Measurements from ENCODE around the gene FAM50B.

FAM50B gene

DNA sequence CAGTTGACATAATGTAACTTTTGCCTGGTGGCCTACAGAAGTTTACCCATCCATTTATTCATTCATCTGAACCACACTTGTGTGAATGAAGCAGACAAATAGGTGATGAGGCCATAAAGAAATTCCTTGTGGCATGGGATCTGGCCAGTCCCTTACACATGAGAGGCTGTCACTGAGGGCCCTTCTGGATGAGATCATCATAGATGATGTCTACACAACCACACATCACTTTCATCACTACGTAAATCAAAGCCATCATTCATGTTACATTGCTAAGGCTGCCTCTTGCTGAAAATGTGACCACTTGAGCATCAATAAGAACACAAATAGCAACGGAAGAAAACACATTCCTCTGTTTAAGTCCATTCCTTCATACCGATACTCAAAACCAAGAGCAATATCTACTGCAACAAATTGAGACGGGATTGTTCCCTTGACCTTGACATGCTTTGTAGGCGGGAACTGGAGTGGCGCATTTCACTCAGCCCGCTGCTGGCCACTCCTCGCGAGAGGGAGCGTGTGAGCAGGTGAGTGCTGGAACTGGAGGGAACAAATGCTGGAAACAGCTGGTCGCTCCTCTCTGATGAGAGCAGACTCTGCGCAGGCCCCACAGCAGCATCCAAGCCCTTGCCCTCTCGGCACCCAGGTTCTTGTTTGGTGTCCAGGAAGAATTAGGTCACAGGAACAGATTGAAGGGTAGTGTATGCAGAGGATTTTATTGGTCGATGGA is 49.3 kb downstream of the FAM50B start:
- H3K4me3 ChIP-seq (ENCODE audit: control insufficient read depth, low read depth, low read length) = no peak overlapping the region
- no peak for TF ChIP-seq CTCF (IDR thresholded peaks at IDR 0.05; ENCODE audit: control insufficient read depth, insufficient read depth, low read depth, low read length, missing control alignments)
- no peak for DNase-seq (ENCODE audit: low read depth)

GRCh38 chr6:3899061-3899460 is 49.9 kb downstream of the FAM50B start:
- TF ChIP-seq CTCF (IDR thresholded peaks at IDR 0.05; ENCODE audit: control insufficient read depth, insufficient read depth, low read depth, low read length, missing control alignments) = no peak
- no peak for DNase-seq (ENCODE audit: low read depth)
- no peak overlapping the region for H3K4me3 ChIP-seq (ENCODE audit: control insufficient read depth, low read depth, low read length)

GRCh38 chr6:3899970-3900439 is 50.8 kb downstream of the FAM50B start:
- H3K4me3 ChIP-seq (ENCODE audit: control insufficient read depth, low read depth, low read length) = no peak overlapping the region
- no peak for DNase-seq (ENCODE audit: low read depth)
- TF ChIP-seq CTCF (IDR thresholded peaks at IDR 0.05; ENCODE audit: control insufficient read depth, insufficient read depth, low read depth, low read length, missing control alignments) = no peak
